Activated effector memory CD4-positive, alpha-beta T cell treated with anti-CD3 and anti-CD28 coated beads, Interleukin-2, amount 50 U/mL, for 16 hours (primary cell): ENCODE results near the gene UBE2C.
A peak's percentile ranks its signal among the peaks of the same experiment; 100 is the strongest.
"Not testable (repeated sequence)": the region's sequence is repeated elsewhere in the genome, so short reads cannot be mapped to it uniquely, and the experiment has no call there.

Experiments
- DNase-seq: peaks from one replicate; pipeline ENCODE4 v3.0.0-alpha.2; 2020

Gene UBE2C

GRCh38 chr20:45812157-45813005, at the start of gene UBE2C:
TSS of gene UBE2C (plus strand) at chr20:45812644. CDS start at chr20:45812696, 52 bp downstream.
- peak; percentile 98 for DNase-seq

- not testable (repeated sequence) for DNase-seq
These were observed 47.7 kb upstream of the UBE2C start for GRCh38 chr20:45764618-45765282.

DNA sequence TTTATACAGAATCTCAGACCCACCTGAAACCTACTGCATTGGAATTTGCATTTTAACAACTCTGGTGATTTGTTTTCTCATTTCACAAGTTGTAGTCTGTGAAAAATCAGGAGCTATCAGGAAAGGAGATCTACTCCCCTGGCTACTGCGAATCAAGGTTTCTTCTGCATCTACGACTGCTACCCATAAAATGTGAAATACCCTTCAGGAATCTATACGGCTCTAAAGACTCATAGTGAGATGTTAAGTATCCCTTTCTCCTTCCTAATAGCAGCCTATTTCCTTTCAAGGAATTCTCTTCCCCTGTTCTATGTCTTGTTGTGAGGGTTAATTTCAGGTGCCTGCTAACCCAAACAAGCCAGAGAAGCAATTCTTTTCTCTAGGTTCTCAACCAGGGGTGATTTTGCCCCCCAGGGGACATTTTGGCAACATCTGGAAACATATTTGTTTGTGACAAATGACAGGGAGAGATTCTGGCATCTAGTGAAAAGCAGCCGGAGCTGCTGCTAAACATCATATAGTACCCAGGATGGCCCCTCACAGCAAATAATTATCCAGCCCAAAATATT, 47.1 kb upstream of the UBE2C start:
- DNase-seq, result no peak

GRCh38 chr20:45765980-45766379, 46.5 kb upstream of the UBE2C start:
- DNase-seq, result no peak

GRCh38 chr20:45768479-45768878, 44.0 kb upstream of the UBE2C start:
- no peak for DNase-seq

DNA sequence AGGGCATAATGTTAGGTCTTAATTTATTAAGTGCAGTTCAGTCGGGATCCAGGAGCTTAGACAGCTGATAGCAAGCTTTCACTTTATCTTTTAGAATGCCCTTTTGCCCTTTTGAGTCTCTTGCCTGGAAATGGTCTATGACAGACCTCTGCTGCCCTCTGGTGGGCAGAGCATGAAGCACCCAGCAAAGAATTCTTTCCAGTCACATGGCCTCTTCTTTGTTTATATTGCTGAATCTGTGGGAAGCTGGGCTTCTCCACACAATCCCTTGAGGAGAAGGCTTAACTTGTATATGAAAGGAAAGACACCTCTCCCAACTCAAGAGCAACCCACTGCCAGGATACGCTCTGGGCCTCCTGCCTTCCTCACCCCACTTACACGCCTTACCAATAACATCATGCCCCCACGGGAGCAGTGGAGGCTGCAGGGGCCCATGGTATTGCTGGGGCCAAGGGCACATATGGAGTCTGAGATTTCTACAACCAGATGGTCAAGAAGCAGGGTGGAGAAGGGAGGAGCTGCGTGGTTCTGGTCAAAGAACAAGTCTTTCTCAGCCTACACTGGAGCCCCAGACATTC, 41.2 kb upstream of the UBE2C start:
- DNase-seq, result peak; percentile 92

- DNase-seq, result no peak
These were observed 39.8 kb upstream of the UBE2C start for GRCh38 chr20:45772693-45773092.

- DNase-seq, result no peak
These were observed 37.5 kb upstream of the UBE2C start for GRCh38 chr20:45774945-45775344.

DNA sequence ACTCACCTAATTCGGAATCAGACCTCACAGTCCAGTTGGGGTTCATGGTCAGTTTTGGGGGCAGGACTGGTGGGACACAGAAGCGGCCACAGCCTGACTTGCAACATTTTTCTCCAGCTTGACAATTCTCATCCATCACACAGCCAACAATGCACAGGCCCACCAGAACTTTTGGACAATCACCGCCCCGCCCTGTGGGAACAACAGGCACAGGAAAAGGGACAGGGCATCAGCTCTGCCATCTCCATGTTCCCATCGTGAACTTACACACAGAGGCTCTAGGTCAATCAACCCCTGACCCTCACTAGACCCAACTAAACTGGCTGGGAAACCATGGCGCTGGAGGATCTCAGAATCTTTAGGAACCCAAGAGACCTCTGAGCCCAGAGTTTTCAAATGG, 37.0 kb upstream of the UBE2C start:
- no peak for DNase-seq

DNA sequence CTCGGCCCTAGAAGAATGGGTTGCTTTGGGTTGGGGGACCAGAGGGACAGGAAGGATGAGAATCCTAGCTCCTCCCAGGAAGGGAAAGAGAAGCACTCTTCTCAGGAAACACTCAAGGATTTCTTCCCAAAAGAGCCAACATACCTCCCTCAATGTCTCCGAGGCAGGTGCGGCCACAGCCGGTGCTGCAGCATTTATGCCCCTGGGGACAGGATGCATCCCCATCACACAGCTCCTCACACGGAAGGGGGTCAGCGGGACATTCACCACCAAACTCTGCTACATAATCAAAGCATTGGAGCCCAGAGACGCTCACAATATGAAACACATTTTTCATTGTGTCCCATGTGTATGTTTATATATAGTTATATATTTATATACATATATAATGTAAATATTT, 35.5 kb upstream of the UBE2C start:
- no peak for DNase-seq

- no peak for DNase-seq
These were observed 33.2 kb upstream of the UBE2C start for GRCh38 chr20:45779011-45779915.

DNA sequence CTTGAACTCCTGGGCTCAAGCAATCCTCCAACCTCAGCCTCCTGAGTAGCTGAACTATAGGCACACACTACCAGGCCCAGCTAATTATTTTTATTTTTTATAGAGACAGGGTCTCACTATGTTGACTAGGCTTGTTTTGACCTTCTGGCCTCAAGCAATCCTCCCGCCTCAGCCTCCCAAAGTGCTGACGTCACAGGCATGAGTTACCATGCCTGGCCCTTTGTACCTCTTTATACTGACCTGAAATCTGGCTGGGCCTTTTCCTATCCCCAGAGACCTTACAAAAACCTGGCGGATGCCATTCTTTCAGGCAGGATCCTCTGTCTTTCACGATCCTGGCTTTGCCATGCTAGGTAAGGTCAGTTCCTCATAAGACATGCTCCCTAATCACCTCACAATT, 32.3 kb upstream of the UBE2C start:
- no peak for DNase-seq

GRCh38 chr20:45781391-45781931, 31.0 kb upstream of the UBE2C start:
- DNase-seq, result no peak

DNA sequence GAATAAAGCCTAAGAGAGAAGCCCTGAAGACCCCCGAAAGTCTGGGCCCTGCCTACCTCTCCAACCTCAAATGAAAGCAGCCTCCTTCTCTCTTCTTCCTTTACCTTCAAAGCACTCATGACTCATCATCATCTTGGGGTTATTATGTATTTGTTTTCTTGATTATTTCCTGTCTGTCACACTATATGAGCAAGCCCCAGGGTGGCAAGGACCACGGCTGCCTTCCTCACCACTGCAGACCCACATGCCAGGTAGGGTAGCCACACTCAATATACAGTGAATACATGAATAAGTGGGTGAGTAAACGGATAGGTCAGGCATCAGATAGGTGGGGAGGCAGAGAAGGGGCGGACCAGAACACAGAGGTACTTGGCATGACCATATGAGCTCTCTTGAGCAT, 29.6 kb upstream of the UBE2C start:
- peak; percentile 66 for DNase-seq

- no peak for DNase-seq
These were observed 28.7 kb upstream of the UBE2C start for GRCh38 chr20:45783656-45784294.

DNA sequence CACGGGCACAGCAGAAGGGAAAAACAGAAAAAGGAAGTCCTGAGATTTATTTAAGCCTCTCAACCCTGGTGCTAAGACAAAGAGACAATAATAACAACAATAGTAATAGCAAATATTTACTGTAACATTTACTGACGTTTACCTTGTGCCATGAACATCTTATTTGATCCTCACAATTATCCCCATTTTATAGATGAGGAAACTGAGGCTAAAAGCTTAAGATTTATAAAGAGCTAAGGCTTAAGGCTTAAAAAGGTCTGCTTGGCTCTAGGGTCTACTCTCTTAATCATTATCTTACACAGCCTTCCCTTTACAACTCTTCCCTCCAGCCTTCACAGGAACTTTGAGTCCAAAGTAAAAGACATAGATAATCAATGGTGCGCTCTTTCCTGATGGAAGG, 24.1 kb upstream of the UBE2C start:
- DNase-seq, result no peak

GRCh38 chr20:45792317-45793118, 19.9 kb upstream of the UBE2C start:
- peak; percentile 65 for DNase-seq

- no peak for DNase-seq
These were observed 15.9 kb upstream of the UBE2C start for GRCh38 chr20:45796337-45797065.

- DNase-seq, result not testable (repeated sequence)
These were observed 14.9 kb upstream of the UBE2C start for GRCh38 chr20:45797510-45797909.

- DNase-seq, result not testable (repeated sequence)
These were observed 14.5 kb upstream of the UBE2C start for GRCh38 chr20:45797955-45798354.
